ENCODE data around the gene GNAS. TPM values are rescaled to one million over a fixed set of nuclear protein-coding genes. Genes with fewer than 3 reads are reported as not detected.

The GNAS gene
- total RNA-seq, 1 experiment from 2014 or later = 1,936 TPM

- Mint-ChIP-seq H3K4me1 (ENCODE audit: low read depth, unreplicated experiment) (peaks cover 4% of the 10 kb centered on the region), H3K27me3 (ENCODE audit: insufficient read depth, unreplicated experiment) (no peaks in the 10 kb centered on the region), H3K4me3 (ENCODE audit: unreplicated experiment) (no peak overlapping the region), H3K36me3 (ENCODE audit: insufficient read depth, unreplicated experiment) (peaks cover 78% of the 10 kb centered on the region), H3K9me3 (ENCODE audit: unreplicated experiment) (no peaks in the 10 kb centered on the region), H3K27ac (ENCODE audit: unreplicated experiment) (no peak overlapping the region)
- Histone ChIP-seq H3K4me1 (no peaks in the 10 kb centered on the region), H3K27me3 (replicated peaks; ENCODE audit: control insufficient read depth, insufficient read depth, low read length) (no peaks in the 10 kb centered on the region), H3K36me3 (ENCODE audit: control insufficient read depth, insufficient read depth, low read length) (peaks cover 22% of the 10 kb centered on the region), H3K4me3 (ENCODE audit: low read depth, low read length) (no peak overlapping the region), H3K9me3 (no peaks in the 10 kb centered on the region)
- ChIA-PET CTCF (no interaction called here), POLR2A (no interaction called here)
- no TSS peak for BruUV-seq (replicated peaks)
- DNase-seq = no peak
- intact Hi-C loops (cut with micrococcal nuclease; ENCODE audit: unreplicated experiment) = no loop called here
- no peak for TF ChIP-seq CTCF (IDR thresholded peaks at IDR 0.05; ENCODE audit: insufficient read depth in 1 of 2, low read depth in 1 of 2, low read length in 1 of 2, severe bottlenecking in 1 of 2, unreplicated experiment in 1 of 2)
These were observed 58.0 kb downstream of the GNAS start for GRCh38 chr20:58910473-58910872.

DNA sequence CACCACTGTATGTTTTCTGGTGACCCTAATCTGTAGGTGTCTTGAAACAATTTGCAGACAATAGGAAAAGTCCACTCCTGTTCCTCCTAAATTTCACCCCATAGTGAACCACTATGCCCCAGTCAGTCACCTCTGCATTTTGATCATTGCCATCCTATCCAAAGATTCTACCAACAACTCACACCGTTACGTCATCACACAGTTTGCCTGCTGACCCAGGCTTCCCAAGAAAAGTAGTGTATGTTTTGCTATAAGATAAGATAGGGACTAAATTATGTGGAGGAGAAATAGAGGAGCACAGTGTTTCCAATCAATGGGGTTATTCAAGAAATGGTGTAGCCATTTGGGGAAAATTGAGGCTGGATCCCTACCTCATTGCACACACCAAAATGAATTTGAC is 58.8 kb downstream of the GNAS start:
- H3K4me1 Mint-ChIP-seq (ENCODE audit: low read depth, unreplicated experiment) = peaks cover 4% of the 10 kb centered on the region
- POLR2A ChIA-PET = no interaction called here

DNA sequence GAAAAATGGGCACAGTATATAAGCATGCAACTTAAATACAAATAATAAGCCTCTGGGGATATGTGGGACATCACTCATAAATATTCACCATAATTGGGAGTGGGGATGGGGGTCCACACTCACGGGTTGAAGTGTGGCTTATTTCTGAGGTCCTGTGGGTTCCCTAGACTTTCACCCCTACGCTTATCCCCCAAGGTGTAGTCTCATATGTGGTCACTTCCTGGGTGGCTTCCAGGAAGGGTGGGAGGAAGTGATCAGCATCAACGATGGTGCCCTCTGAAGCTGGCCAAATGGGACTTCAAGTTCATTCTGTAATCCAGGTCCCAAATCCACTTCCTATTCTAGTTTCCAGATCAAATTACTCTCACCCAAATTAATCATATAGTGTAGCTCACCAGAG is 59.5 kb downstream of the GNAS start:
- Mint-ChIP-seq H3K36me3 (ENCODE audit: insufficient read depth, unreplicated experiment) (peaks cover 63% of the 10 kb centered on the region), H3K9me3 (ENCODE audit: unreplicated experiment) (no peaks in the 10 kb centered on the region), H3K27ac (ENCODE audit: unreplicated experiment) (no peak overlapping the region), H3K4me1 (ENCODE audit: low read depth, unreplicated experiment) (peaks cover 4% of the 10 kb centered on the region), H3K27me3 (ENCODE audit: insufficient read depth, unreplicated experiment) (no peaks in the 10 kb centered on the region), H3K4me3 (ENCODE audit: unreplicated experiment) (no peak overlapping the region)
- BruUV-seq (replicated peaks) = no TSS peak
- ChIA-PET CTCF (no interaction called here), POLR2A (no interaction called here)
- Histone ChIP-seq H3K4me1 (no peaks in the 10 kb centered on the region), H3K36me3 (ENCODE audit: control insufficient read depth, insufficient read depth, low read length) (peaks cover 17% of the 10 kb centered on the region), H3K9me3 (no peaks in the 10 kb centered on the region), H3K4me3 (ENCODE audit: low read depth, low read length) (no peak overlapping the region), H3K27me3 (replicated peaks; ENCODE audit: control insufficient read depth, insufficient read depth, low read length) (no peaks in the 10 kb centered on the region)
- TF ChIP-seq CTCF (IDR thresholded peaks at IDR 0.05; ENCODE audit: insufficient read depth in 1 of 2, low read depth in 1 of 2, low read length in 1 of 2, severe bottlenecking in 1 of 2, unreplicated experiment in 1 of 2) = no peak
- DNase-seq = no peak
- intact Hi-C loops (cut with micrococcal nuclease; ENCODE audit: unreplicated experiment) = no loop called here

More for the DNA sequence above, 58.8 kb downstream of the GNAS start:
- Mint-ChIP-seq H3K4me3 (ENCODE audit: unreplicated experiment) (no peak overlapping the region), H3K36me3 (ENCODE audit: insufficient read depth, unreplicated experiment) (peaks cover 69% of the 10 kb centered on the region), H3K9me3 (ENCODE audit: unreplicated experiment) (no peaks in the 10 kb centered on the region), H3K27me3 (ENCODE audit: insufficient read depth, unreplicated experiment) (no peaks in the 10 kb centered on the region), H3K27ac (ENCODE audit: unreplicated experiment) (no peak overlapping the region)
- no peak for TF ChIP-seq CTCF (IDR thresholded peaks at IDR 0.05; ENCODE audit: insufficient read depth in 1 of 2, low read depth in 1 of 2, low read length in 1 of 2, severe bottlenecking in 1 of 2, unreplicated experiment in 1 of 2)
- no peak for DNase-seq
- Histone ChIP-seq H3K27me3 (replicated peaks; ENCODE audit: control insufficient read depth, insufficient read depth, low read length) (no peaks in the 10 kb centered on the region), H3K4me1 (no peaks in the 10 kb centered on the region), H3K9me3 (no peaks in the 10 kb centered on the region), H3K4me3 (ENCODE audit: low read depth, low read length) (no peak overlapping the region), H3K36me3 (ENCODE audit: control insufficient read depth, insufficient read depth, low read length) (peaks cover 19% of the 10 kb centered on the region)
- no TSS peak for BruUV-seq (replicated peaks)
- CTCF ChIA-PET = no interaction called here
- intact Hi-C loops (cut with micrococcal nuclease; ENCODE audit: unreplicated experiment) = no loop called here
